PC-3 (cell line): ENCODE measurements around the gene FAM76A.
"Not testable (repeated sequence)": the region's sequence is repeated elsewhere in the genome, so short reads cannot be mapped to it uniquely, and the experiment has no call there.

Experiments
- CTCF ChIP-seq: fragments of 300-600 bp; sonication (generic); conservative IDR thresholded peaks from 2 replicates; pipeline ENCODE4 v1.5.1; 2017; ENCODE audit warnings: antibody characterized with exemption, low read depth, mild to moderate bottlenecking, low read length
- EZH2phosphoT487 ChIP-seq: fragments of 300-600 bp; sonication (generic); IDR thresholded peaks from 2 replicates; pipeline ENCODE4 v1.6.1; 2018; ENCODE audit warnings: mild to moderate bottlenecking, antibody characterized with exemption, low read length, borderline replicate concordance

DNA sequence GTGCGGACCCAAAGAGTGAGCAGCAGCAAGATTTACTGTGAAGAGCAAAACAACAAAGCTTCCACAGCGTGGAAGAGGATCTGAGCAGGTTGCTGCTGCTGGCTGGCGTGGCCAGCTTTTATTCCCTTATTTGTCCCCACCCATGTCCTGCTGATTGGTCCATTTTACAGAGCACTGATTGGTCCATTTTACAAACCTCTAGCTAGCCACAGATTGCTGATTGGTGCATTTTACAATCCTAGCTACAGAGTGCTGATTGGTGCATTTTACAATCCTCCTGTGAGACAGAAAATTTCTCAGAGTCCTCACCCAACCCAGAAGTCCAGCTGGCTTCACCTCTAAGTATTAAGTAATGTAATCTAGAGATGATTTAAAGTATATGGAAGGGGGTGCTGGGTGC is 64.5 kb downstream of the FAM76A start:
- TF ChIP-seq CTCF, EZH2phosphoT487: not testable (repeated sequence)
